RCC 7860 (cell line): ENCODE data around the gene RASGRP3.

Experiments used
- DNase-seq: peaks from one replicate; pipeline ENCODE4 v3.0.0-alpha.2; 2015; ENCODE audit warnings: low spot score
- FAIRE-seq: peaks from 2 replicates; lab custom pipeline; 2012; peaks lifted over from hg19 to GRCh38; lab: Jason Lieb, UNC

Gene RASGRP3

GRCh38 chr2:33614190-33614589 is 137.7 kb downstream of the RASGRP3 start:
- FAIRE-seq = no peak
- DNase-seq = no peak
